GM18507 (cell line): ENCODE data around the gene MTHFD2L.
A peak's percentile ranks its signal among the peaks of the same experiment; 100 is the strongest.
"Not testable (repeated sequence)": the region's sequence is repeated elsewhere in the genome, so short reads cannot be mapped to it uniquely, and the experiment has no call there.

ENCODE experiments used
- DNase-seq: peaks from one replicate; pipeline ENCODE4 v3.0.0; 2011; ENCODE audit warnings: low read depth; ENCODE audit not compliant: insufficient read length; ENCODE audit errors: extremely low spot score
- FAIRE-seq: peaks from 2 replicates; lab custom pipeline; 2011; peaks lifted over from hg19 to GRCh38; lab: Jason Lieb, UNC

The MTHFD2L gene

GRCh38 chr4:74175379-74175778 lies 17.5 kb downstream of the MTHFD2L start:
- FAIRE-seq (no peak), DNase-seq (no peak)

GRCh38 chr4:74178798-74179197 lies 20.9 kb downstream of the MTHFD2L start:
- no peak for FAIRE-seq
- DNase-seq, result no peak

- FAIRE-seq (no peak), DNase-seq (no peak)
Measured at GRCh38 chr4:74181219-74181618, 23.3 kb downstream of the MTHFD2L start.

- no peak for DNase-seq
- FAIRE-seq, result no peak
Measured at GRCh38 chr4:74188912-74189311, 31.0 kb downstream of the MTHFD2L start.

- FAIRE-seq, result peak; percentile 63
- DNase-seq, result no peak
Measured at GRCh38 chr4:74189331-74190043, 31.6 kb downstream of the MTHFD2L start.

GRCh38 chr4:74190332-74190731 lies 32.4 kb downstream of the MTHFD2L start:
- DNase-seq, result no peak
- FAIRE-seq, result no peak

- FAIRE-seq (no peak), DNase-seq (no peak)
Measured at GRCh38 chr4:74190919-74191397, 33.0 kb downstream of the MTHFD2L start.

GRCh38 chr4:74197080-74197479 lies 39.2 kb downstream of the MTHFD2L start:
- DNase-seq (no peak), FAIRE-seq (peak; percentile 56)

- no peak for FAIRE-seq
Measured at GRCh38 chr4:74202062-74202586, 44.2 kb downstream of the MTHFD2L start.

GRCh38 chr4:74203467-74203866 lies 45.5 kb downstream of the MTHFD2L start:
- no peak for DNase-seq
- no peak for FAIRE-seq

More at GRCh38 chr4:74202062-74202586, 44.2 kb downstream of the MTHFD2L start:
- no peak for DNase-seq

- no peak for DNase-seq
- no peak for FAIRE-seq
Measured at GRCh38 chr4:74205046-74205445, 47.1 kb downstream of the MTHFD2L start.

- DNase-seq (no peak), FAIRE-seq (no peak)
Measured at GRCh38 chr4:74205559-74205958, 47.6 kb downstream of the MTHFD2L start.

- no peak for DNase-seq
Measured at GRCh38 chr4:74206088-74206825, 48.3 kb downstream of the MTHFD2L start.

GRCh38 chr4:74214457-74215159 lies 56.7 kb downstream of the MTHFD2L start:
- DNase-seq, FAIRE-seq: not testable (repeated sequence)

More at GRCh38 chr4:74206088-74206825, 48.3 kb downstream of the MTHFD2L start:
- FAIRE-seq, result peak; percentile 82

GRCh38 chr4:74215236-74215635 lies 57.3 kb downstream of the MTHFD2L start:
- FAIRE-seq, DNase-seq: not testable (repeated sequence)

- DNase-seq (no peak), FAIRE-seq (no peak)
Measured at GRCh38 chr4:74217365-74217764, 59.4 kb downstream of the MTHFD2L start.

- FAIRE-seq (no peak), DNase-seq (no peak)
Measured at GRCh38 chr4:74218201-74218600, 60.3 kb downstream of the MTHFD2L start.

GRCh38 chr4:74219240-74219639 lies 61.3 kb downstream of the MTHFD2L start:
- DNase-seq (no peak), FAIRE-seq (no peak)

GRCh38 chr4:74223098-74223497 lies 65.2 kb downstream of the MTHFD2L start:
- DNase-seq (no peak), FAIRE-seq (no peak)

- FAIRE-seq, result no peak
- DNase-seq, result no peak
Measured at GRCh38 chr4:74223801-74224200, 65.9 kb downstream of the MTHFD2L start.
